ENCODE measurements around the gene NUP43.
"Not testable (repeated sequence)": the region's sequence is repeated elsewhere in the genome, so short reads cannot be mapped to it uniquely, and the experiment has no call there.

The NUP43 gene

GRCh38 chr6:149686230-149686629, 60.1 kb downstream of the NUP43 start:
- Mint-ChIP-seq H3K36me3 (peaks cover 7% of the 10 kb centered on the region), H3K9me3 (ENCODE audit: low read depth) (no peaks in the 10 kb centered on the region), H3K4me3 (no peak overlapping the region), H3K4me1 (ENCODE audit: low read depth) (peaks cover 18% of the 10 kb centered on the region), H3K27me3 (no peaks in the 10 kb centered on the region), H3K27ac (peak overlapping the region; percentile 82)

GRCh38 chr6:149683256-149683859, 63.0 kb downstream of the NUP43 start:
- peaks cover 5% of the 10 kb centered on the region for H3K36me3 Mint-ChIP-seq
- H3K9me3 Mint-ChIP-seq (ENCODE audit: low read depth): no peaks in the 10 kb centered on the region
- H3K27me3 Mint-ChIP-seq: no peaks in the 10 kb centered on the region
- H3K4me3 Mint-ChIP-seq: no peak overlapping the region
- peak overlapping the region; percentile 61 for H3K27ac Mint-ChIP-seq
- H3K4me1 Mint-ChIP-seq (ENCODE audit: low read depth): peaks cover 19% of the 10 kb centered on the region

- H3K4me1 Mint-ChIP-seq (ENCODE audit: low read depth): peaks cover 16% of the 10 kb centered on the region
- not testable (repeated sequence) for H3K27me3 Mint-ChIP-seq; H3K36me3 Mint-ChIP-seq; H3K4me3 Mint-ChIP-seq; H3K27ac Mint-ChIP-seq; H3K9me3 Mint-ChIP-seq (ENCODE audit: low read depth)
These were observed 64.5 kb downstream of the NUP43 start for GRCh38 chr6:149681845-149682244.

- no peak overlapping the region for H3K4me3 Mint-ChIP-seq
- H3K27ac Mint-ChIP-seq: no peak overlapping the region
These were observed 65.1 kb downstream of the NUP43 start for GRCh38 chr6:149681209-149681608.

GRCh38 chr6:149680503-149680902, 65.8 kb downstream of the NUP43 start:
- H3K36me3 Mint-ChIP-seq: peaks cover 3% of the 10 kb centered on the region
- H3K9me3 Mint-ChIP-seq (ENCODE audit: low read depth): no peaks in the 10 kb centered on the region
- no peak overlapping the region for H3K4me3 Mint-ChIP-seq
- peak overlapping the region; percentile 8 for H3K27ac Mint-ChIP-seq
- no peaks in the 10 kb centered on the region for H3K27me3 Mint-ChIP-seq
- peaks cover 9% of the 10 kb centered on the region for H3K4me1 Mint-ChIP-seq (ENCODE audit: low read depth)

More at GRCh38 chr6:149681209-149681608, 65.1 kb downstream of the NUP43 start:
- H3K27me3 Mint-ChIP-seq: no peaks in the 10 kb centered on the region
- peaks cover 3% of the 10 kb centered on the region for H3K36me3 Mint-ChIP-seq
- no peaks in the 10 kb centered on the region for H3K9me3 Mint-ChIP-seq (ENCODE audit: low read depth)
- peaks cover 10% of the 10 kb centered on the region for H3K4me1 Mint-ChIP-seq (ENCODE audit: low read depth)

All from activated naive CD8-positive, alpha-beta T cell (primary cell).